ENCODE results near the gene ADNP2. TPM values are rescaled to one million over a fixed set of nuclear protein-coding genes. Genes with fewer than 3 reads are reported as not detected.

The ADNP2 gene
- total RNA-seq, 1 experiment from 2014 or later: 14.3 TPM

DNA sequence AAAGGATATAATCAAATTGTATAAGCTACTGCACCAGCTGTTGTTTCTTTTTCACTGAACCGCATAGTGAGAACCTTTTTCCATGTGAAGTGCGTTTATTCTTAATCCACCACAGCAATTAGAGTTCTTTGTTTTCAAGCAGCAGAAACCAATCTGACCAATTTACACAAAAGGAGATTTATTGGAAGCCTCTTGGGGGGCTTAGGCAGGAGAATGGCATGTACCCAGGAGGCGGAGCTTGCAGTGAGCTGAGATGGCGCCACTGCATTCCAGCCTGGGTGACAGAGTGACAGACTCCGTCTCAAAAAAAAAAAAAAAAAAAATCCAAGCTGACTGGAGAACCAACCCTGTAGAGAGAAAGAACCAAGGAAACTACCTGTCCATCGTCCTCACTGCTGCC is 10.0 kb downstream of the ADNP2 start:
- Mint-ChIP-seq H3K27me3 (ENCODE audit: unreplicated experiment) (no peaks in the 10 kb centered on the region), H3K27ac (ENCODE audit: unreplicated experiment) (no peak overlapping the region), H3K4me3 (ENCODE audit: low read depth, unreplicated experiment) (no peak overlapping the region), H3K36me3 (ENCODE audit: insufficient read depth, unreplicated experiment) (peaks cover 9% of the 10 kb centered on the region), H3K4me1 (ENCODE audit: low read depth, unreplicated experiment) (no peaks in the 10 kb centered on the region), H3K9me3 (ENCODE audit: low read depth, unreplicated experiment) (no peaks in the 10 kb centered on the region)
- TF ChIP-seq, protein P1, sequence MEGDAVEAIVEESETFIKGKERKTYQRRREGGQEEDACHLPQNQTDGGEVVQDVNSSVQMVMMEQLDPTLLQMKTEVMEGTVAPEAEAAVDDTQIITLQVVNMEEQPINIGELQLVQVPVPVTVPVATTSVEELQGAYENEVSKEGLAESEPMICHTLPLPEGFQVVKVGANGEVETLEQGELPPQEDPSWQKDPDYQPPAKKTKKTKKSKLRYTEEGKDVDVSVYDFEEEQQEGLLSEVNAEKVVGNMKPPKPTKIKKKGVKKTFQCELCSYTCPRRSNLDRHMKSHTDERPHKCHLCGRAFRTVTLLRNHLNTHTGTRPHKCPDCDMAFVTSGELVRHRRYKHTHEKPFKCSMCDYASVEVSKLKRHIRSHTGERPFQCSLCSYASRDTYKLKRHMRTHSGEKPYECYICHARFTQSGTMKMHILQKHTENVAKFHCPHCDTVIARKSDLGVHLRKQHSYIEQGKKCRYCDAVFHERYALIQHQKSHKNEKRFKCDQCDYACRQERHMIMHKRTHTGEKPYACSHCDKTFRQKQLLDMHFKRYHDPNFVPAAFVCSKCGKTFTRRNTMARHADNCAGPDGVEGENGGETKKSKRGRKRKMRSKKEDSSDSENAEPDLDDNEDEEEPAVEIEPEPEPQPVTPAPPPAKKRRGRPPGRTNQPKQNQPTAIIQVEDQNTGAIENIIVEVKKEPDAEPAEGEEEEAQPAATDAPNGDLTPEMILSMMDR (IDR thresholded peaks at IDR 0.05; ENCODE audit: unreplicated experiment): no peak
- CTCF ChIA-PET: no interaction called here
- BruUV-seq (replicated peaks): no TSS peak
- intact Hi-C loops (cut with micrococcal nuclease; ENCODE audit: unreplicated experiment): loop anchor here (10.0 kb wide), 1 partner anchor 134 kb away; the partner anchor contains the start of gene TXNL4A
- DNase-seq: no peak

DNA sequence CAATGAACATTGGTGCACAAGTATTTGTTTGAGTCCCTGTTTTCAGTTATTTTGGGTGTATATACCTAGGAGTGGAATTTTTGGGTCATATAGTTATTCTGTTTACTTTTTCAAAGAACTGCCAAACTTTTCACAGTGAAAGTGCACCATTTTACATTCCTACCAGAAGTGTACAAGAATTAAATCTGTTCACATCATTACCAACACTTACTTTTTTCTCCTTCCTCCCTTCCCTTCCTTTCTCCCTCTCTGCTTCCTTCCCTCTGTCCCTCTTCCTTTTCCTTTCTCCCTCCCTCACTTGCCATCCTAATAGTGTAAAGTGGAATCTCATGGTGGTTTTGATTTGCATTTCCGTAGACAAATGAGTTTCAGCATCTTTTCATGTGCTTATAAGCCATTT is 11.9 kb downstream of the ADNP2 start:
- H3K9me3 Mint-ChIP-seq (ENCODE audit: low read depth, unreplicated experiment): no peaks in the 10 kb centered on the region
- no peaks in the 10 kb centered on the region for H3K27me3 Mint-ChIP-seq (ENCODE audit: unreplicated experiment)
- no peaks in the 10 kb centered on the region for H3K4me1 Mint-ChIP-seq (ENCODE audit: low read depth, unreplicated experiment)
- H3K36me3 Mint-ChIP-seq (ENCODE audit: insufficient read depth, unreplicated experiment): peaks cover 9% of the 10 kb centered on the region
- no peak overlapping the region for H3K27ac Mint-ChIP-seq (ENCODE audit: unreplicated experiment)
- no peak for DNase-seq
- TF ChIP-seq, protein P1 (IDR thresholded peaks at IDR 0.05; ENCODE audit: unreplicated experiment): no peak
- CTCF ChIA-PET: no interaction called here
- BruUV-seq (replicated peaks): no TSS peak
- H3K4me3 Mint-ChIP-seq (ENCODE audit: low read depth, unreplicated experiment): no peak overlapping the region
- intact Hi-C loops (cut with micrococcal nuclease; ENCODE audit: unreplicated experiment): no loop called here

DNA sequence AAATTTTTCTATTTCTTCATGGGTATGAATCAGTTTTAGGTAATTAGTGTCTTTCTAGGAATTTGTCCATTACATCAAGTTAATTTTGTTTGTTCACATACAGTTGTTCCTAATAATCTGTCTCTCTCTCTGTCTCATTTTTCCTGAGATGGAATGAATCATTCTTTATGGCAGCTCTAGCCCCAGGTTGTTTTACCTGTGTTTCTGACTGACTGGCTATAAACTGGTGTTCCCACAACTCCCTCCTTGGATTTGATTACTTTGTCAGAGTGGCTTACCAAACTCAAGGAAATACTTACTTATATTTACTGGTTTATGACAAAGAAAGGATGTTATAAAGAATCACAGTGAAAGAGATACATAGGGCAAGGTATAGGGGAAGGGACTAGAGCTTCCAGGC is 15.1 kb downstream of the ADNP2 start:
- CTCF ChIA-PET: no interaction called here
- no peak overlapping the region for H3K27ac Mint-ChIP-seq (ENCODE audit: unreplicated experiment)
- H3K36me3 Mint-ChIP-seq (ENCODE audit: insufficient read depth, unreplicated experiment): peaks cover 9% of the 10 kb centered on the region
- intact Hi-C loops (cut with micrococcal nuclease; ENCODE audit: unreplicated experiment): no loop called here
- no peak overlapping the region for H3K4me3 Mint-ChIP-seq (ENCODE audit: low read depth, unreplicated experiment)
- no peak for DNase-seq
- no peaks in the 10 kb centered on the region for H3K27me3 Mint-ChIP-seq (ENCODE audit: unreplicated experiment)
- no TSS peak for BruUV-seq (replicated peaks)
- TF ChIP-seq, protein P1 (IDR thresholded peaks at IDR 0.05; ENCODE audit: unreplicated experiment): no peak
- H3K4me1 Mint-ChIP-seq (ENCODE audit: low read depth, unreplicated experiment): no peaks in the 10 kb centered on the region
- H3K9me3 Mint-ChIP-seq (ENCODE audit: low read depth, unreplicated experiment): no peaks in the 10 kb centered on the region

DNA sequence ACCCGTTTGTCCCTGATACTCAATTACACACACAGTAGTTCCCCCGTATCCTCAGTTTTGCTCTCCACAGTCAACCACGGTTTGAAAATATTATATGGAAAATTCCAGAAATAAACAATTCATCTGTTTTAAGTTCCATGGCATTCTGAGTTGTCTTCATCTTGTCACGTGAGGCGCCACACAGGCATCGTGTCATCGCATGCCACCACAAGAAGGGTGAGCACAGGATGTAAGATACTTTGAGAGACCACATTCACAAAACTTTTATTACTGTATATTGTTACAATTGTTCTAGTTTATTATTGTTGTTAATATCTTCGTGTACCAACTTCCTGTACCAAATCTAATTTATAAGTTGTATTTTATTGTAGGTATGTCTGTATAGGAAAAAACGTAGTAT is 17.7 kb downstream of the ADNP2 start:
- Mint-ChIP-seq H3K27me3 (ENCODE audit: unreplicated experiment) (no peaks in the 10 kb centered on the region), H3K36me3 (ENCODE audit: insufficient read depth, unreplicated experiment) (peaks cover 4% of the 10 kb centered on the region), H3K4me1 (ENCODE audit: low read depth, unreplicated experiment) (no peaks in the 10 kb centered on the region), H3K9me3 (ENCODE audit: low read depth, unreplicated experiment) (no peaks in the 10 kb centered on the region), H3K27ac (ENCODE audit: unreplicated experiment) (no peak overlapping the region), H3K4me3 (ENCODE audit: low read depth, unreplicated experiment) (no peak overlapping the region)
- TF ChIP-seq, protein P1 (IDR thresholded peaks at IDR 0.05; ENCODE audit: unreplicated experiment): no peak
- no peak for DNase-seq
- no TSS peak for BruUV-seq (replicated peaks)
- intact Hi-C loops (cut with micrococcal nuclease; ENCODE audit: unreplicated experiment): no loop called here
- CTCF ChIA-PET: no interaction called here
